ENCODE results near the gene DNAJB1.

- TF ChIP-seq ELF4 (IDR thresholded peaks at IDR 0.05) = no peak
- no peak for TF ChIP-seq BHLHE40 (IDR thresholded peaks at IDR 0.05; ENCODE audit: borderline replicate concordance)
- TF ChIP-seq L3MBTL2 (conservative IDR thresholded peaks at IDR 0.05) = no peak
- no peak for TF ChIP-seq ZNF384 (IDR thresholded peaks at IDR 0.05)
- no peak for TF ChIP-seq SP1 (IDR thresholded peaks at IDR 0.05)
Observed at GRCh38 chr19:14479975-14480699, 38.1 kb downstream of the DNAJB1 start.

Measured in HEK293T (cell line).